Activated B cell treated with CpG ODN at 0.5 μM for 24 hours (primary cell): ENCODE measurements around the gene GDE1. TPM values are rescaled to one million over a fixed set of nuclear protein-coding genes. Genes with fewer than 3 reads are reported as not detected.

Source experiments
- ATAC-seq: fragments of 200-7000 bp; cut with Tn5 transposase; one replicate; pipeline ENCODE4 v1.10.0; 2021; ENCODE audit warnings: low read depth, mild to moderate bottlenecking, moderate library complexity
- CTCF ChIA-PET: fragments of 350-600 bp; sonication (Branson Sonifier 250); formaldehyde crosslinking; loops from one replicate; lab custom pipeline; 2021; ENCODE audit warnings: antibody characterized with exemption; lab: Charles Lee
- POLR2A ChIA-PET: fragments of 350-600 bp; sonication (Branson Sonifier 250); formaldehyde crosslinking; loops from one replicate; lab custom pipeline; 2021; ENCODE audit warnings: antibody characterized with exemption; lab: Charles Lee
- DNase-seq: peaks from one replicate; pipeline ENCODE4 v3.0.0; 2022
- H3K27ac Mint-ChIP-seq: one replicate; pipeline ENCODE4 v1.8.0; 2020; ENCODE audit warnings: mixed read lengths
- H3K27me3 Mint-ChIP-seq: one replicate; pipeline ENCODE4 v1.8.0; 2021; ENCODE audit warnings: mixed read lengths
- H3K36me3 Mint-ChIP-seq: one replicate; pipeline ENCODE4 v1.8.0; 2021; ENCODE audit warnings: low read depth, mixed read lengths
- H3K4me1 Mint-ChIP-seq: one replicate; pipeline ENCODE4 v1.8.0; 2021; ENCODE audit warnings: mixed read lengths
- H3K4me3 Mint-ChIP-seq: one replicate; pipeline ENCODE4 v1.8.0; 2020; ENCODE audit warnings: mild to moderate bottlenecking, mixed read lengths
- H3K9me3 Mint-ChIP-seq: one replicate; pipeline ENCODE4 v1.8.0; 2020; ENCODE audit warnings: mixed read lengths
- intact Hi-C: fragments of 100-400 bp; cut with micrococcal nuclease; formaldehyde crosslinking; loops from one replicate; pipeline ENCODE4 v1.15.1; 2024
- total RNA-seq: library from RNA; stranded (reverse); gene quantifications from 2 replicates; pipeline ENCODE4 v1.2.3, GENCODE V29; 2022
- TF ChIP-seq, protein P1 (sequence below): fragments of 200-600 bp; IDR thresholded peaks from one replicate; pipeline ENCODE4 v1.8.0; 2022; ENCODE audit warnings: antibody characterized with exemption, mild to moderate bottlenecking

GDE1 gene
- total RNA-seq, 1 donor from 2014 or later = 17.0 TPM

DNA sequence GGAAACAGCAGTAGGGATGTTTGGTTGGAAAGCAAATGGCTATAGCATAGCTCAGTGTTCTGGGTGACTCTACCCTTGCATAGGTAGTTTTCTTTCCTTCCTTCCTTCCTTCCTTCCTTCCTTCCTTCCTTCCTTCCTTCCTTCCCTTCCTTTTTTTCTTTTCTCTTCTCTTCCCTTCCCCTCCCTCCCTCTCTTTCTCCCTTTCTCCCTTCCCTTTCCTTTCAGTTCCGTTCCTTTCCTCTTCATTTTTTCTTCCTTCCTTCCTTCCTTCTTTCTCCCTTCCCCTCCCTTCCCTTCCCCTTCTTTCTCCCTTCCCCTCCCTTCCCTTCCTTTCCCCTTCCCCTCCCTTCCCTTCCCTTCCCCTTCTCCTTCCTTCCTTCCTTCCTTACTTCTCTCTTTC, 31.3 kb downstream of the GDE1 start:
- no peak for DNase-seq
- Mint-ChIP-seq H3K27ac (no peak overlapping the region), H3K4me1 (peaks cover 12% of the 10 kb centered on the region), H3K9me3 (no peaks in the 10 kb centered on the region), H3K4me3 (no peak overlapping the region), H3K36me3 (no peaks in the 10 kb centered on the region), H3K27me3 (no peaks in the 10 kb centered on the region)
- ChIA-PET POLR2A (no interaction called here), CTCF (no interaction called here)
- ATAC-seq = no peak
- TF ChIP-seq, protein P1, sequence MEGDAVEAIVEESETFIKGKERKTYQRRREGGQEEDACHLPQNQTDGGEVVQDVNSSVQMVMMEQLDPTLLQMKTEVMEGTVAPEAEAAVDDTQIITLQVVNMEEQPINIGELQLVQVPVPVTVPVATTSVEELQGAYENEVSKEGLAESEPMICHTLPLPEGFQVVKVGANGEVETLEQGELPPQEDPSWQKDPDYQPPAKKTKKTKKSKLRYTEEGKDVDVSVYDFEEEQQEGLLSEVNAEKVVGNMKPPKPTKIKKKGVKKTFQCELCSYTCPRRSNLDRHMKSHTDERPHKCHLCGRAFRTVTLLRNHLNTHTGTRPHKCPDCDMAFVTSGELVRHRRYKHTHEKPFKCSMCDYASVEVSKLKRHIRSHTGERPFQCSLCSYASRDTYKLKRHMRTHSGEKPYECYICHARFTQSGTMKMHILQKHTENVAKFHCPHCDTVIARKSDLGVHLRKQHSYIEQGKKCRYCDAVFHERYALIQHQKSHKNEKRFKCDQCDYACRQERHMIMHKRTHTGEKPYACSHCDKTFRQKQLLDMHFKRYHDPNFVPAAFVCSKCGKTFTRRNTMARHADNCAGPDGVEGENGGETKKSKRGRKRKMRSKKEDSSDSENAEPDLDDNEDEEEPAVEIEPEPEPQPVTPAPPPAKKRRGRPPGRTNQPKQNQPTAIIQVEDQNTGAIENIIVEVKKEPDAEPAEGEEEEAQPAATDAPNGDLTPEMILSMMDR = no peak
- intact Hi-C loops = no loop called here

DNA sequence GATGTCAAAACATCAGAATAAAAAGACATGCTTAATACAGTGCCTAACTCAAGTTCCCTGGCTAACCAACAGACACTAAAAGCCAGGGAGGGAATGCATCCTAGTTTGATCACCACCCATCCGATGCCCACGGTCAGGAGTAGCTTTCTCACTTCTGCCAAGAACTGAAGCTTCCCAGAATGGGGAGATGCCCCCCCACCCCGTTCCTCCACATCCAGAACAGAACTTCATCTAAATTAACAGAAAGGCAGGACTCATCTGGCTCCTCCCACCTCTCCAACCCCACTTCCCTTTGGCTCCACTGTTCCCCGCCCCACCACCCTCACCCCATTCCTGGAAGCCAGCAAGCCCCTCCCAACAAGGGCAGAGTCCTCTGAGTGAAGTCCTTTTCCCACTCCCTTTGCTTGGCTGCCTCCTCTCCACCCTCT, 33.7 kb downstream of the GDE1 start:
- H3K9me3 Mint-ChIP-seq = no peaks in the 10 kb centered on the region

DNA sequence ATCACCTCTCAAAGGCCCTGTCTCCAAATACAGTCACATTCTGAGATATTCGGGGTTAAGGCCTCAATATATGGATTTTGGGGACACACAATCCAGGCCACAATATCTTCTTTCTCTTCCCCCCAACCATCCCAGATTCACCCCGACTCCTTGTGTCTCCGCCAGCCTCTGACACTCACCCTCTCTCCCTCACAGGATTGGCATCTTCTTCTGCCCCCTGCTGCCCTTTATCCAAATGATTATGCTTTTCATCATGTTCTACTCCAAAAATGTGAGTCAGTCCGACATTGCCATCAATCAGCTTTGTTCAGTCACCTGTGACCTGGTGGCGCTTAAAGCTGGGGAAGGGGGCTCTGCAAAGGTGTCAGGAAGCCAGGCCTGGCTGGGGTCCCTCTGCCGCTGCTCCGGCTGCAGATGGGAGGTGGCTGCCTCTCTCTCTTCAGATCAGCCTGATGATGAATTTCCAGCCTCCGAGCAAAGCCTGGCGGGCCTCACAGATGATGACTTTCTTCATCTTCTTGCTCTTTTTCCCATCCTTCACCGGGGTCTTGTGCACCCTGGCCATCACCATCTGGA, 35.1 kb downstream of the GDE1 start:
- no peak overlapping the region for H3K27ac Mint-ChIP-seq
- no peak for ATAC-seq
- ChIA-PET POLR2A (no interaction called here), CTCF (no interaction called here)
- H3K4me1 Mint-ChIP-seq = no peaks in the 10 kb centered on the region
- intact Hi-C loops = no loop called here
- H3K36me3 Mint-ChIP-seq = no peaks in the 10 kb centered on the region
- H3K27me3 Mint-ChIP-seq = no peaks in the 10 kb centered on the region
- no peaks in the 10 kb centered on the region for H3K9me3 Mint-ChIP-seq
- TF ChIP-seq, protein P1 = no peak
- DNase-seq = no peak
- H3K4me3 Mint-ChIP-seq = no peak overlapping the region

More for the DNA sequence above, 33.7 kb downstream of the GDE1 start:
- TF ChIP-seq, protein P1 = no peak
- CTCF ChIA-PET = no interaction called here
- ATAC-seq (no peak), DNase-seq (no peak)
- Mint-ChIP-seq H3K27me3 (no peaks in the 10 kb centered on the region), H3K4me1 (no peaks in the 10 kb centered on the region), H3K4me3 (no peak overlapping the region), H3K27ac (no peak overlapping the region), H3K36me3 (no peaks in the 10 kb centered on the region)
- intact Hi-C loops = no loop called here
- POLR2A ChIA-PET = no interaction called here

DNA sequence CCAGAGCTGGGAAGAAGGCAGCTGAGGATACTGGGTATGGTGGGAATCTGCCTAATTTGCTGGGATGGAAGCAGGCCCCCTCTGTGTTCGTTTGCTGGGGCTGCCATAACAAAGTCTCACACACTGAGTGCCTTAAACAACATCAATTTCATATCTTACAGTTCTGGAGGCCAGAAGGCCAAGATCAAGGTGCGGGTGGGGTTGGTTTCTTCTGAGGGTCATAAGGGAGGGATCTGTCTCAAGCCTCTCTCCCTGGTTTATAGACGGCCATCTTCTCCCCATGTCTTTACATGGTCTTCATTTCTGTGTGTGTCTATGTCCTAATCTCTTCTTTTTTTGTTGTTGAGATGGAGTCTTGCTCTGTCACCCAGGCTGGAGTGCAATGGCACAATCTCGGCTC, 35.8 kb downstream of the GDE1 start:
- intact Hi-C loops = no loop called here
- H3K27me3 Mint-ChIP-seq = no peaks in the 10 kb centered on the region
- DNase-seq (no peak), ATAC-seq (no peak)
- ChIA-PET CTCF (no interaction called here), POLR2A (no interaction called here)
- no peak overlapping the region for H3K4me3 Mint-ChIP-seq
- no peaks in the 10 kb centered on the region for H3K9me3 Mint-ChIP-seq
- H3K4me1 Mint-ChIP-seq = no peaks in the 10 kb centered on the region
- no peak overlapping the region for H3K27ac Mint-ChIP-seq
- H3K36me3 Mint-ChIP-seq = no peaks in the 10 kb centered on the region
- TF ChIP-seq, protein P1 = no peak

DNA sequence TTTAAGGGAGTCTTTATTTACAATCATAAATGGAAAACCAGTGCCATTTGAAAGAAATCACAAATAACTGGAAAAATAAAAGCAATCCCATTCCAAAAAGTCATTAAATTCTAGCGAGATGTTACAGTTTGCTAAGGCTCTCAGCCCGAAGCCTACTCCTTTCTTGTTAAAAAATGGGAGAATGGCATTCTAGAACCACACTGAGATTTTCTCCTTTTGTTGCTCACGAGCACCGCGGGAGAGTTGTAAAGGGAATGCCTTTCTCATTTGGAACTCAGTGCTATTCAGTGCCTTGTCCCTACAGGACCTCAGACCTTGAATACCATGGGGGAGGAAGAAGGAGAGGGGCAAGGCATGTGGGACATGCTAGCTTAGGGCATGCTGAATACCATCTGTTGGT, 36.3 kb downstream of the GDE1 start:
- Mint-ChIP-seq H3K4me3 (no peak overlapping the region), H3K27me3 (no peaks in the 10 kb centered on the region), H3K36me3 (no peaks in the 10 kb centered on the region), H3K9me3 (no peaks in the 10 kb centered on the region), H3K4me1 (no peaks in the 10 kb centered on the region), H3K27ac (no peak overlapping the region)
- POLR2A ChIA-PET = no interaction called here
- ATAC-seq (no peak), DNase-seq (no peak)
- TF ChIP-seq, protein P1 = no peak
- intact Hi-C loops = no loop called here
- CTCF ChIA-PET = no interaction called here
